GM20000 (cell line): ENCODE data around the gene OSBP2.
"Not testable (repeated sequence)": the region's sequence is repeated elsewhere in the genome, so short reads cannot be mapped to it uniquely, and the experiment has no call there.

Experiments
- DNase-seq: peaks from one replicate; pipeline ENCODE4 v3.0.0; 2012; ENCODE audit warnings: low spot score
- TF ChIP-seq, protein P1 (sequence below): IDR thresholded peaks from 2 replicates; pipeline ENCODE4 v1.5.1; 2012; ENCODE audit warnings: mild to moderate bottlenecking, control low read depth; ENCODE audit errors: extremely low read depth, missing control alignments

The OSBP2 gene

DNA sequence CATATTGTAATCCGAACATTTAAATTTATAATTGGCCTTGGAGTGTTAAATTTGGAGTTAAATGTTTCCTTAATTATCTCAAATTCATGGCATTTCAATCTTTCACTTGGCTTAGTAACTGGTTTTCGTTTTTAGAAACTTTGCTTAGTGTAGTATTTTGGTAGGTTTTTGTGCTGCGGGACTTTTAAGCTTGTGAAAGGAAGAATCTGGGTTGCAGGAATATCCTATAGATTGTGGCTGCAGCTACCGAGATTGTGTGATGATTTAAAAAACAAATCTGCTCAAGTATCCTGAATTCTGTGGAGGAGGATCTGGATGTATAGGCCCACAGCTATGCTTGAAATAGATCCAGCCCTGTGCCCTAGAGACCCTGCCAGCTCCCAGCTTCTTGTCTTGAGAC is 27.1 kb downstream of the OSBP2 start:
- TF ChIP-seq, protein P1, sequence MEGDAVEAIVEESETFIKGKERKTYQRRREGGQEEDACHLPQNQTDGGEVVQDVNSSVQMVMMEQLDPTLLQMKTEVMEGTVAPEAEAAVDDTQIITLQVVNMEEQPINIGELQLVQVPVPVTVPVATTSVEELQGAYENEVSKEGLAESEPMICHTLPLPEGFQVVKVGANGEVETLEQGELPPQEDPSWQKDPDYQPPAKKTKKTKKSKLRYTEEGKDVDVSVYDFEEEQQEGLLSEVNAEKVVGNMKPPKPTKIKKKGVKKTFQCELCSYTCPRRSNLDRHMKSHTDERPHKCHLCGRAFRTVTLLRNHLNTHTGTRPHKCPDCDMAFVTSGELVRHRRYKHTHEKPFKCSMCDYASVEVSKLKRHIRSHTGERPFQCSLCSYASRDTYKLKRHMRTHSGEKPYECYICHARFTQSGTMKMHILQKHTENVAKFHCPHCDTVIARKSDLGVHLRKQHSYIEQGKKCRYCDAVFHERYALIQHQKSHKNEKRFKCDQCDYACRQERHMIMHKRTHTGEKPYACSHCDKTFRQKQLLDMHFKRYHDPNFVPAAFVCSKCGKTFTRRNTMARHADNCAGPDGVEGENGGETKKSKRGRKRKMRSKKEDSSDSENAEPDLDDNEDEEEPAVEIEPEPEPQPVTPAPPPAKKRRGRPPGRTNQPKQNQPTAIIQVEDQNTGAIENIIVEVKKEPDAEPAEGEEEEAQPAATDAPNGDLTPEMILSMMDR: no peak
- DNase-seq: no peak

DNA sequence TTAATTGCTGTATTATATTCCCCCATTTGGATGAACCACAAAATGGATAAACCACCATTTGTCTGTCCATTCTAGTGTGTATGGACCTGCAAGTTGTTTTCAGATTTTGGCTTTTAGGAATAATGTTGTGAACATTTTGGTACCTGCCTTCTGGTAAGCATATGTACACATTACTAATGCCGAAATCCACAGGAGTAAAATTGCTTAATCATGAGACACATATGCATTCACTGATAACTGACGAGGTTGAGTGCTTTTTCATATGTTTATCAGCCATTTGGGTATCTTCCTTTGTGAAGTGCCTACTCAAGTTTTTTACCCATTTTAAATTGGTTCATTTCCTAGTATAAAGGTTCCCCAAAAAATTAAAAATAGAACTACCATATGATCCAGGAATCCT is 34.2 kb downstream of the OSBP2 start:
- TF ChIP-seq, protein P1: no peak
- no peak for DNase-seq

DNA sequence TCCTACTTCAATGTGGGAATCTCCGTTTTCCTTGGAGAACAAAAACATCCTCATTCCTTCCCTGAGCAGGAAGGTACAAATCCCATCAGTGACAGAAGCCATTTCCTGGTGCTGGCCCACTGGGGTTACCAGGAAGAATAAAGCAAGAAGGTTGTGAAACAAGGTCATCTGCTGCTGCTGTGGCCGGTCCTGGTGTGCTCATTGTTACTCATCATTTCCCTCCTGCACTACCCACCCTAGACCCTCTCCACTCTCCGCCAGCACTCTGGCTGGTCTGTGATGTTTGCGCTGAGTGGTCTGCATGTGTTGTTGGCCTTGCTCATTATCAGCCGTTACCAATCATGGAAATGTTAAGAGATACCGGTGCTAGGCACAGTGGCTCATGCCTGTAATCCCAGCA is 37.0 kb downstream of the OSBP2 start:
- TF ChIP-seq, protein P1: no peak
- no peak for DNase-seq

DNA sequence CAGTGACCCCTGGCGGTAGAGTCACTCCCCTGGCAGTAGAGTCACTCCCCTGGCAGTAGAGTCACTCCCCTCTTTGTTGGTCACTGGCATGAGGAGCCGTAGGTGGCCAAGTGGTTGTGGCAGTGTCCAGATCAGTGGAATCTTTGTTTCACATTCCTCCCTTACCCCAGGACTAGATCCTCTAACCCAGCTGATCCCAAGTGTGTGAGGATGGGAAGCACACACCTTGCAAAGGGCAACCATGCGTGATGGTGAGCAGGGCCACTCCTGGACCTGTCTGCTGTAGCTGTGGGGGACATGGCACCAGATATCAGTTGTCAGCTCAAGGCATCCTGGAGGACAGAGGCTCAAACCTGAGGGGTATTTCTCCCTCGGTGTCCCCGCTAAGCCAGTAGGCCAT is 37.8 kb downstream of the OSBP2 start:
- no peak for DNase-seq

DNA sequence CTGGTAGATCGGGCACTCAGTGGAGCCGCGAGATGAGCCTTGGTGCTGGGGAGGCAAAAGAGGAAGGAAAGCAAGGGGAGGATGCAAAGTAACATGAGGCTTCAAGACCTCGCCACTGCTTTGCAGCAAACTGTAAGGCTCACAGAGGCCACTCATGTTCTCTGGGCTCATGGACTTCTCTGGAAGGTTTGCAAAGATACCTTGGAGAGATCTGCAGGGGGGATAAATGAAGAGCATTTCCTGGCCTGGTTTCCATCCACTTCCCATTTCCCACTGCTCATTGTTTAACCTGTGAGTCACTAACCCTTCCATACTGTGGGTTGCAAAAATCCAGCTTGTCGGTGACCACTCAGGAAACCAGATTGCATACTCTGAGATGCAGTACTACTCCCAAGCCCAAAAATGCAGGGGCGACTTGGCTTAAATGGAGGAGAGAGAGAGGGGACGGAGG is 38.5 kb downstream of the OSBP2 start:
- TF ChIP-seq, protein P1: no peak
- no peak for DNase-seq

More for the DNA sequence above, 37.8 kb downstream of the OSBP2 start:
- TF ChIP-seq, protein P1: no peak

DNA sequence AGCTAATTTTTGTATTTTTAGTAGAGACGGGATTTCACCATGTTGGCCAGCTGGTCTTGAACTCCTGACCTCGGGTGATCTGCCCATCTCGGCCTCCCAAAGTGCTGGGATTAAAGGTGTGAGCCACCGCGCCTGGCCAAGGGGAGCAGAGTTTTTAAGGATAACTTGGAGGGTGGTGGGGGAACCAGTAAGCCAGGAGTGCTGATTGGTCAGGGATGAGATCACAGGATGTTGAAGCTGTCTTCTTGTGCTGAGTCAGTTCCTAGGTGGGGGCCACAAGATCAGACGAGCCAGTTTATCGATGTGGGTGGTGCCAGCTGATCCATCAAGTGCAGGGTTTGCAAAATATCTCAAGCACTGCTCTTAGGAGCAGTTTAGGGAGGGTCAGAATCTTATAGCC is 45.3 kb downstream of the OSBP2 start:
- not testable (repeated sequence) for DNase-seq

DNA sequence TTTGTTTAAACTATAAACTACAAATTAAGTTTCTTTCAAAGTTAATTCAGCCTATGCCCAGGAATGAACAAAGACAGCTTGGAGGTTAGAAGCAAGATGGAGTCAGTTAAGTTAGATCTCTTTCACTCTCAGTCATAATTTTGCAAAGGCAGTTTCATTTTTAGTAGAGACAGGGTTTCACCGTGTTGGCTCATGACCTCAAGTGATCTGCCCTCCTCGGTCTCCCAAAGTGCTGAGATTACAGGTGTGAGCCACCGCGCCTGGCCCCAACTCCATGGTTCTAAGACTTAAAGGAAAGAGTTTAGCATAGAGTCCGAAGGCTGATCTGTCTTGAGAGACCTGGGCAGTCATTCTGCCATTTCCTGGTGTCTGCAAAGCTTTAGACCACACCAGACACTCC is 45.8 kb downstream of the OSBP2 start:
- DNase-seq: not testable (repeated sequence)

DNA sequence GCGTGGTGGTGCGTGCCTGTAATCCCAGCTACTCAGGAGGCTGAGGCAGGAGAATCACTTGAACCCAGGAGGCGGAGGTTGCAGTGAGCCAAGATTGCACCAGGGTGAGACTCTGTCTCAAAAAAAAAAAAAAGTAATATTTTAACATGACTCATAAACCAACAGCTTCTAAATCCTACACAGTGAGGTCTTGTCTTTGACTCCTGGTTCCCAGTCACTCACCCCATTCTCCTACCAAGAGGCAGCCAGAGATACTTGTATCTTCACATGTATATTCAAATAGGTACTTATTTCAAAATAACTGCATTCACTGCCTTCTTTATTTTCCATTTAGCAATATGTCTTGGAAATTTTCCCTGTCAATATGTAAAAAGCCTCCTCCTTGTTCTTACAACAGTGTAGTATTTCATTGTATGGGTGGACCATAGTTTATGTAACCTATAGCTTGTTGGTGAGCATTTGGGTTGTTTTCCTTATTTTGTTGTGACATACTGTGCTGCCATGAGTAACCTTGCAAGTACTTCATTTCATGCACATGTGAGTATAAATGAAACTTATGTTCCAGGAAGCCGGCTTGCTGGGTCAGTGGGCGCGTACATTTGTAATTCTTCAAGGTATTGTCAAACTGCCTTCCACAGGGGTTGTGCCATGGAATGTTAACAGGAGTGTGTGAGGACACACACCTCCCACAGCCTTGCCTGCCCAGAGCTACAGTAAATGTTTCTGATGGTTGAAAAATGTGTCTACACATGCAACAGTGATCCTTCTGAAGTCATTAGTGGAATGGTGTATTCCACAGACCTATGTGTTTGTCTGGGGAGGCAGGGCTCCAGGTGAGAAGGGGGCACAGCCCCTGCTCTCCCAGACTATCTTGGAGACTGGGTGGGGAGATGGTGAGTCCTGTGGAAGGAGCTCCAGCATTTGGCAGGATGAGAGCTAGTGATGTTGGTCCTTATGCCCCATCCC is 47.9 kb downstream of the OSBP2 start:
- TF ChIP-seq, protein P1: no peak
- no peak for DNase-seq
